ENCODE measurements around the gene SLA2. TPM values are rescaled to one million over a fixed set of nuclear protein-coding genes. Genes with fewer than 3 reads are reported as not detected.

Gene SLA2
- total and polyA plus RNA-seq, 2 of the 8 experiments (the other 6 are each of a cell fraction or from before 2014, with no cell fraction given) = 0.18 TPM; not detected in 1

DNA sequence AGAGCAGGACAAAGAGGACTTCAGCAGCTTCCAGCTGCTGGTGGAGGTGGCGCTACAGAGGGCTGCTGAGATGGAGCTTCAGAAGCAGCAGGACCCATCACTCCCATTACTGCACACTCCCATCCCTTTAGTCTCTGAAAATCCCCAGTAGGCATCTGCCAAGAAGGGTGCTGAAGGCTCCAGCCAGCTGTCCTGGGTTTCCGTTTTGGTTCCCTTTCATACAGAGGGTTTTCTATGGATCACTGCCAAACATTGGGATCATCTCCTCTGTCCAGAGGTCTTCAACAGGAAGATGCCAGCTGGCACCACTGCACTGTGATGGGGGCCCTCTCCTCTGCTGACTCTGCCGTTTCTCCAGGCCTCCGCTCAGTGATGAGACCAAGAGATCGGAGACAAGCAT is 54.7 kb downstream of the SLA2 start:
- Histone ChIP-seq H3K14ac (ENCODE audit: insufficient read length) (no peak overlapping the region), H2BK15ac (ENCODE audit: low read length) (no peak overlapping the region), H3K79me2 (ENCODE audit: control insufficient read depth in 1 of 2, insufficient read depth in 2 of 2, low read length in 2 of 2) (peaks cover 0 to 7% of the 10 kb centered on the region in 2 experiments; a peak in 1 of 4 replicates), H2AK5ac (ENCODE audit: low read depth, low read length) (no peak overlapping the region), H3K4me3 (ENCODE audit: extremely low read depth in 1 of 4, insufficient read depth in 2 of 4, low read depth in 3 of 4, low read length in 4 of 4) (no peak overlapping the region), H2BK5ac (ENCODE audit: low read depth, low read length) (no peak overlapping the region), H3K36me3 (ENCODE audit: control insufficient read depth in 2 of 4, insufficient read depth in 4 of 4, low read length in 3 of 4) (peaks cover 9 to 36% (median 25%) of the 10 kb centered on the region in 4 experiments; a peak in 6 of 8 replicates), H4K8ac (ENCODE audit: extremely low read depth, insufficient read depth, low read length) (no peak overlapping the region; the same call in 1 of the 2 replicates), H3K18ac (ENCODE audit: extremely low read depth, low read length) (no peak overlapping the region), H3K23ac (ENCODE audit: insufficient read length) (no peak overlapping the region), H3K56ac (replicated peaks; ENCODE audit: insufficient read length, low read depth, low read length) (no peak overlapping the region), H3K4me2 (ENCODE audit: insufficient read depth in 1 of 2, low read depth in 2 of 2, low read length in 2 of 2) (no peak overlapping the region), H4K5ac (ENCODE audit: insufficient read length, low read depth, low read length) (no peak overlapping the region), H3K4ac (replicated peaks; ENCODE audit: insufficient read length, low read depth, low read length) (no peak overlapping the region), H3K27me3 (replicated peaks in 1 of 4; ENCODE audit: control insufficient read depth in 3 of 4, extremely low read depth in 1 of 4, insufficient read depth in 3 of 4, low read length in 3 of 4) (no peaks in the 10 kb centered on the region), H2AFZ (ENCODE audit: low read length) (no peak overlapping the region), H3K9ac (replicated peaks in 1 of 4; ENCODE audit: extremely low read depth in 1 of 4, low read depth in 3 of 4, low read length in 3 of 4) (no peak overlapping the region), H4K20me1 (replicated peaks in 1 of 2; ENCODE audit: control insufficient read depth in 1 of 2, insufficient read depth in 2 of 2, low read length in 2 of 2) (no peaks in the 10 kb centered on the region), H4K91ac (replicated peaks; ENCODE audit: insufficient read length, low read length) (no peak overlapping the region), H2BK20ac (ENCODE audit: low read length) (no peak overlapping the region), H3K4me1 (replicated peaks in 1 of 4; ENCODE audit: control insufficient read depth in 3 of 4, insufficient read depth in 4 of 4, low read length in 3 of 4) (peaks cover 0 to 9% (median 5%) of the 10 kb centered on the region in 4 experiments; a peak in 5 of 7 replicates), H3K27ac (ENCODE audit: low read depth, low read length) (no peak overlapping the region), H2BK12ac (ENCODE audit: low read depth, low read length) (no peak overlapping the region), H3K79me1 (ENCODE audit: low read depth, low read length) (peaks cover 8% of the 10 kb centered on the region), H3K23me2 (ENCODE audit: low read depth, low read length) (no peaks in the 10 kb centered on the region), H3K9me3 (ENCODE audit: insufficient read depth in 2 of 2, low read depth in 1 of 2, low read length in 1 of 2) (peaks cover 6 to 7% of the 10 kb centered on the region in 2 experiments; a peak in 2 of 4 replicates), H2BK120ac (replicated peaks; ENCODE audit: low read depth, low read length) (no peak overlapping the region)
- 85% methylated on average over 5 of the region's 5 CpGs; no CpG with 5 or more reads in 1 of the 2 experiments for WGBS, 2 experiments (ENCODE audit: extremely low coverage in 1 of 2, insufficient coverage in 1 of 2, insufficient read length in 1 of 2, insufficient replicate concordance in 2 of 2, low coverage in 1 of 2, low lambda C conversion rate in 2 of 2, missing lambda C conversion rate in 1 of 2)
- ChIA-PET POLR2A (ENCODE audit: partially characterized antibody) (interaction anchor here (1.2 to 26.6 kb wide), 5 partner anchors 6 to 34 kb away, joined by 3 to 388 read pairs (median 60); partner anchors contain the start of genes RAB5IF and TGIF2), CTCF (ENCODE audit: partially characterized antibody) (interaction anchor here (0.7 to 14.2 kb wide), 8 partner anchors 14 to 48 kb away, joined by 4 to 202 read pairs (median 11); partner anchors contain the start of genes RAB5IF and TGIF2)
- FAIRE-seq (no peak), DNase-seq (ENCODE audit: low read depth in 1 of 2, low spot score in 2 of 2) (no peak)
- TF ChIP-seq HDAC6 (IDR thresholded peaks at IDR 0.05; ENCODE audit: low read depth, low read length) (no peak), RAD21 (IDR thresholded peaks at IDR 0.05 in 1 of 2, conservative IDR thresholded peaks at IDR 0.05 in 1 of 2; ENCODE audit: low read depth in 2 of 2, low read length in 2 of 2) (no peak), BACH1 (IDR thresholded peaks at IDR 0.05; ENCODE audit: low read length) (no peak), RXRA (IDR thresholded peaks at IDR 0.05; ENCODE audit: insufficient read depth, low read depth, low read length) (no peak), ATF2 (IDR thresholded peaks at IDR 0.05; ENCODE audit: low read length) (no peak), CREB1 (IDR thresholded peaks at IDR 0.05) (no peak), SP4 (IDR thresholded peaks at IDR 0.05; ENCODE audit: low read length) (no peak)
- TF ChIP-seq, protein P1, sequence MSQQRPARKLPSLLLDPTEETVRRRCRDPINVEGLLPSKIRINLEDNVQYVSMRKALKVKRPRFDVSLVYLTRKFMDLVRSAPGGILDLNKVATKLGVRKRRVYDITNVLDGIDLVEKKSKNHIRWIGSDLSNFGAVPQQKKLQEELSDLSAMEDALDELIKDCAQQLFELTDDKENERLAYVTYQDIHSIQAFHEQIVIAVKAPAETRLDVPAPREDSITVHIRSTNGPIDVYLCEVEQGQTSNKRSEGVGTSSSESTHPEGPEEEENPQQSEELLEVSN (IDR thresholded peaks at IDR 0.05) = no peak
- TF ChIP-seq, protein P2, sequence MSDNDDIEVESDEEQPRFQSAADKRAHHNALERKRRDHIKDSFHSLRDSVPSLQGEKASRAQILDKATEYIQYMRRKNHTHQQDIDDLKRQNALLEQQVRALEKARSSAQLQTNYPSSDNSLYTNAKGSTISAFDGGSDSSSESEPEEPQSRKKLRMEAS (IDR thresholded peaks at IDR 0.05) = no peak
